K562 (cell line): ENCODE measurements around the gene NDUFA3. TPM values are rescaled to one million over a fixed set of nuclear protein-coding genes. Genes with fewer than 3 reads are reported as not detected.

Experiments used
- ATAC-seq: fragments of 200-7000 bp; cut with Tn5 transposase; 3 replicates; pipeline ENCODE4 v1.9.1; 2020; ENCODE audit warnings: moderate library complexity
- BruUV-seq: library from RNA; stranded (reverse); fragments of 400-500 nt; replicated peaks from 2 replicates; lab custom pipeline; 2021; lab: Mats Ljungman, UMichigan
- CTCF ChIA-PET: fragments of 300-600 bp; formaldehyde crosslinking; extraction: SDS; loops from one replicate; lab custom pipeline; 2021; ENCODE audit warnings: low intra/inter-chr PET ratio; lab: Yijun Ruan, JAX
- POLR2A ChIA-PET: fragments of 300-600, 350-650 bp; sonication (Branson Sonifier 250); formaldehyde crosslinking; extraction: SDS; loops from one replicate; lab custom pipeline; 2021; ENCODE audit warnings: antibody characterized with exemption, inconsistent platforms; lab: Yijun Ruan, JAX
- DNase-seq, 4 experiments: peaks; one replicate each; pipeline versions ENCODE4 v3.0.0 to v3.0.0-alpha.2; 2011 to 2018; ENCODE audit warnings: low spot score in 3 of 4, mixed read lengths in 3 of 4; ENCODE audit errors: extremely low read depth in 1 of 4
- FAIRE-seq: peaks from 2 replicates; lab custom pipeline; 2011; peaks lifted over from hg19 to GRCh38; lab: Jason Lieb, UNC
- H2AFZ ChIP-seq: 2 replicates; pipeline ENCODE4 v1.6.0; 2011; ENCODE audit warnings: low read depth, low read length, control low read depth, inconsistent platforms
- H3K27ac ChIP-seq: fragments of 200-600 bp; 3 replicates; pipeline ENCODE4 v1.8.0; 2011; ENCODE audit warnings: low read depth, mild to moderate bottlenecking, control low read depth, inconsistent platforms, low read length, moderate library complexity, mixed read lengths; ENCODE audit errors: extremely low read depth
- H3K27me3 ChIP-seq, 2 experiments: fragments of 300-600 bp in 1 of 2; 2 replicates in 1 of 2; 3 replicates in 1 of 2; pipeline versions ENCODE4 v1.6.0 to v1.8.0; 2011; ENCODE audit warnings: inconsistent platforms in 2 of 2, low read length in 2 of 2, mild to moderate bottlenecking in 1 of 2, mixed read lengths in 1 of 2, moderate library complexity in 1 of 2; ENCODE audit not compliant: control insufficient read depth in 2 of 2, insufficient read depth in 2 of 2
- H3K36me3 ChIP-seq: fragments of 300-600 bp; 3 replicates; pipeline ENCODE4 v1.8.0; 2011; ENCODE audit warnings: mild to moderate bottlenecking, low read length, inconsistent platforms; ENCODE audit not compliant: control insufficient read depth, insufficient read depth
- H3K4me1 ChIP-seq, 2 experiments: fragments of 200-600 bp in 1 of 2; replicated peaks in 1 of 2; 2 replicates in 1 of 2; 3 replicates in 1 of 2; pipeline versions ENCODE4 v1.5.1 to v1.8.0; 2011; ENCODE audit warnings: inconsistent platforms in 2 of 2, low read length in 2 of 2, mild to moderate bottlenecking in 1 of 2, mixed read lengths in 1 of 2, moderate library complexity in 1 of 2; ENCODE audit not compliant: control insufficient read depth in 2 of 2, insufficient read depth in 2 of 2
- H3K4me2 ChIP-seq: 2 replicates; pipeline ENCODE4 v1.6.1; 2011; ENCODE audit warnings: low read length, control low read depth, inconsistent platforms, mixed read lengths; ENCODE audit not compliant: insufficient read depth
- H3K4me3 ChIP-seq: fragments of 200-600 bp; sonication (generic), shearing (Covaris generic); 2 replicates; pipeline ENCODE4 v1.5.1; 2016; ENCODE audit warnings: control low read depth, inconsistent platforms
- H3K79me2 ChIP-seq: fragments of 200-600 bp; 3 replicates; pipeline ENCODE4 v1.8.0; 2011; ENCODE audit warnings: low read length, inconsistent platforms; ENCODE audit not compliant: control insufficient read depth, insufficient read depth
- H3K9ac ChIP-seq, 2 experiments: 2 replicates each; pipeline versions ENCODE4 v1.6.0 to v1.6.1; 2011; ENCODE audit warnings: low read depth in 2 of 2, low read length in 2 of 2, control low read depth in 1 of 2, inconsistent platforms in 1 of 2, mild to moderate bottlenecking in 1 of 2, mixed read lengths in 1 of 2; ENCODE audit not compliant: insufficient read depth in 1 of 2
- H3K9me1 ChIP-seq: one replicate; pipeline ENCODE4 v1.6.0; 2011; ENCODE audit warnings: inconsistent platforms, mild to moderate bottlenecking, low read length, moderate library complexity; ENCODE audit not compliant: control insufficient read depth, insufficient read depth
- H3K9me3 ChIP-seq: replicated peaks from 2 replicates; pipeline ENCODE4 v1.5.1; 2011; ENCODE audit warnings: low read depth, low read length, inconsistent platforms; ENCODE audit not compliant: control insufficient read depth, insufficient read depth
- H4K20me1 ChIP-seq: replicated peaks from 2 replicates; pipeline ENCODE4 v1.6.1; 2011; ENCODE audit warnings: low read length, inconsistent platforms, mixed read lengths; ENCODE audit not compliant: control insufficient read depth, insufficient read depth
- CXXC5 ChIP-seq: fragments of 250-450 bp; sonication (Bioruptor Pico); IDR thresholded peaks from 2 replicates; pipeline ENCODE4 v1.8.0; 2022; ENCODE audit warnings: inconsistent platforms, mild to moderate bottlenecking, moderate library complexity
- FOXP4 ChIP-seq: sonication (generic); formaldehyde crosslinking; IDR thresholded peaks from 2 replicates; pipeline ENCODE4 v1.8.0; 2022; ENCODE audit warnings: mild to moderate bottlenecking, missing genetic modification reagents, borderline replicate concordance
- MCM7 ChIP-seq, 2 experiments: fragments of 450-650 bp; IDR thresholded peaks; 2 replicates each; pipeline ENCODE4 v1.6.1; 2016 to 2018
- MECOM ChIP-seq: fragments of 250-450 bp; sonication (Bioruptor Pico); IDR thresholded peaks from 2 replicates; pipeline ENCODE4 v1.8.0; 2022; ENCODE audit warnings: inconsistent platforms
- MTA3 ChIP-seq: fragments of 450-650 bp; formaldehyde crosslinking; IDR thresholded peaks from 2 replicates; pipeline ENCODE4 v1.6.1; 2017; ENCODE audit warnings: mild to moderate bottlenecking, borderline replicate concordance
- NFIC ChIP-seq: fragments of 450-650 bp; IDR thresholded peaks from 2 replicates; pipeline ENCODE4 v1.6.1; 2017; ENCODE audit warnings: mild to moderate bottlenecking, inconsistent platforms
- PRMT5 ChIP-seq: sonication (generic); formaldehyde crosslinking; IDR thresholded peaks from 2 replicates; pipeline ENCODE4 v1.5.0; 2020; ENCODE audit warnings: missing genetic modification reagents
- PTBP1 ChIP-seq: fragments of 200-400 bp; formaldehyde crosslinking; IDR thresholded peaks from 2 replicates; pipeline ENCODE4 v1.6.1; 2017; ENCODE audit warnings: low read depth, low read length
- RBM15 ChIP-seq: fragments of 200-400 bp; formaldehyde crosslinking; IDR thresholded peaks from 2 replicates; pipeline ENCODE4 v1.6.1; 2018; ENCODE audit warnings: mild to moderate bottlenecking, low read length, moderate library complexity; ENCODE audit not compliant: insufficient read depth
- SMARCA5 ChIP-seq: fragments of 450-650 bp; IDR thresholded peaks from 2 replicates; pipeline ENCODE4 v1.6.1; 2016
- SP1 ChIP-seq: sonication (generic); formaldehyde crosslinking; IDR thresholded peaks from 2 replicates; pipeline ENCODE4 v1.8.1; 2022; ENCODE audit warnings: mild to moderate bottlenecking, missing genetic modification reagents
- TEAD4 ChIP-seq, 2 experiments: sonication (generic) in 1 of 2; formaldehyde crosslinking in 1 of 2; IDR thresholded peaks; 2 replicates each; pipeline versions ENCODE4 v1.6.1 to v1.8.0; 2012 to 2022; ENCODE audit warnings: borderline replicate concordance in 1 of 2, inconsistent platforms in 1 of 2, low read length in 1 of 2, mild to moderate bottlenecking in 1 of 2, missing genetic modification reagents in 1 of 2
- ZC3H11A ChIP-seq: IDR thresholded peaks from 2 replicates; pipeline ENCODE4 v1.6.1; 2012; ENCODE audit warnings: low read depth, low read length, improper control_type of control experiment
- WGBS: fragments of 100-300 bp; shearing (Covaris generic); methylation state at CpG from one replicate; pipeline ENCODE4 v1.1.6; 2016; ENCODE audit warnings: low coverage, mixed read lengths; ENCODE audit not compliant: insufficient coverage; ENCODE audit errors: missing lambda C conversion rate; 5-methylcytosine and 5-hydroxymethylcytosine counted together
- in situ Hi-C: fragments of 300-500 bp; cut with MboI; formaldehyde crosslinking; loops from 4 replicates; pipeline ENCODE4 v1.15.0; 2018; ENCODE audit warnings: inconsistent platforms, mixed read lengths
- intact Hi-C: fragments of 100-400 bp; cut with micrococcal nuclease; formaldehyde crosslinking; loops from 2 replicates; pipeline ENCODE4 v1.14.2; 2022
- polyA plus RNA-seq, 8 experiments: library from polyadenylated mRNA; depleted of rRNA in 4 of 8; stranded (reverse) in 5 of 8; unstranded in 3 of 8; fragments of >200 nt; fragmentation: Nextera tagmentation in 2 of 8; fragmentation: Illumina TruSeq in 1 of 8; extraction: Ambion mirVana in 2 of 8; extraction: Trizol in 1 of 8; gene quantifications; 2 replicates each; pipeline versions ENCODE4 v1.2.1 to v1.2.3, GENCODE V29; 2011 to 2014; ENCODE audit warnings: inconsistent platforms in 1 of 8, missing spikeins in 1 of 8
- total RNA-seq, 7 experiments: library from RNA; depleted of rRNA in 6 of 7; stranded (reverse); fragments of >200 nt in 6 of 7; fragmentation: Illumina TruSeq in 2 of 7; extraction: Trizol in 2 of 7; gene quantifications; 2 replicates each; pipeline versions ENCODE4 v1.2.1 to v1.2.3, GENCODE V29; 2011 to 2021; ENCODE audit warnings: low replicate concordance in 1 of 7

Gene NDUFA3
- total and polyA plus RNA-seq, 9 of the 15 experiments (the other 6 are each of a cell fraction or from before 2014, with no cell fraction given) = 39.2 to 279 (median 138) TPM

- Histone ChIP-seq H2AFZ (no peak overlapping the region), H3K27ac (no peak overlapping the region), H3K36me3 (no peaks in the 10 kb centered on the region)
- ATAC-seq = no peak
- in situ Hi-C loops = no loop called here
- BruUV-seq = no TSS peak
- TF ChIP-seq SP1 (no peak), NFIC (0 out of 2 replicates have a peak, but pooled peaks have one; percentile 6)
- TF ChIP-seq, all 486 proteins: peak for 1
- 2% methylated on average over 9 of the region's 9 CpGs for WGBS
- H3K4me1 ChIP-seq = no peaks in the 10 kb centered on the region
- H3K79me2 ChIP-seq = no peaks in the 10 kb centered on the region
- intact Hi-C loops = no loop called here
- DNase-seq (peak in 2 of 4 experiments; percentile 1 to 2), FAIRE-seq (no peak)
- no peaks in the 10 kb centered on the region for H3K9me1 ChIP-seq
- peaks cover 5 to 48% of the 10 kb centered on the region in 2 experiments; a peak in 3 of 5 replicates for H3K27me3 ChIP-seq
- ChIA-PET POLR2A (no interaction called here), CTCF (no interaction called here)
- H4K20me1 ChIP-seq = no peaks in the 10 kb centered on the region
- no peaks in the 10 kb centered on the region for H3K9me3 ChIP-seq
- H3K4me3 ChIP-seq = no peak overlapping the region
- H3K4me2 ChIP-seq = no peak overlapping the region
- H3K9ac ChIP-seq = no peak overlapping the region
Measured at GRCh38 chr19:54074851-54075250, 27.8 kb upstream of the NDUFA3 start.

DNA sequence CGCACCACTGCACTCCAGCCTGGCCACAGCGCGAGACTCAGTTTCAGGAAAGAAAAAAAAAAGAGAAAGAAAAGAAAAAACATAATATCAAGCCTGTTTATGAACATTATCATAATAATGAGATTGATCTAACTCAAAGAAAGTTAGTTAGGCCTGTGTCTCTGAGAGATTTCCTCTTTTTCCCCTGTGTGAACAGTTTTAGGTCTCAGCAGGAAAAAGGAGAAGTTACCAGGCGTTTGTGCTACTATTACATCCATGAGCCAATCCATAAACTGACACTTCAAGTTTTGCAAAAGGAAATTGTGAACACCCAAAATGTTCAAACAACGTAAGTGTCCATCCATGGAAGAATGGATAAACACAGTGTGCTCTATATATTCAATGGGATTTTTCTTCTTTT lies 25.3 kb upstream of the NDUFA3 start:
- H3K9me3 ChIP-seq = peaks cover 5% of the 10 kb centered on the region
- ATAC-seq (no peak), FAIRE-seq (no peak), DNase-seq (peak in 3 of 4 experiments; percentile 1)
- no peaks in the 10 kb centered on the region for H4K20me1 ChIP-seq
- no peaks in the 10 kb centered on the region for H3K9me1 ChIP-seq
- H3K9ac ChIP-seq = no peak overlapping the region
- BruUV-seq = no TSS peak
- H3K27ac ChIP-seq = no peak overlapping the region
- no peak overlapping the region for H3K4me2 ChIP-seq
- no peak overlapping the region for H2AFZ ChIP-seq
- H3K79me2 ChIP-seq = no peaks in the 10 kb centered on the region
- POLR2A ChIA-PET = interaction anchor here (1.7 kb wide), 1 partner anchor 9 kb away, joined by 4 read pairs; no protein-coding TSS in a partner anchor
- peaks cover 9 to 41% of the 10 kb centered on the region in 2 experiments; a peak in 3 of 5 replicates for H3K27me3 ChIP-seq
- no peaks in the 10 kb centered on the region for H3K36me3 ChIP-seq
- no peaks in the 10 kb centered on the region for H3K4me1 ChIP-seq
- in situ Hi-C loops (no loop called here), intact Hi-C loops (no loop called here)
- CTCF ChIA-PET = no interaction called here
- WGBS = 11% methylated on average over 4 of the region's 5 CpGs
- H3K4me3 ChIP-seq = no peak overlapping the region
- TF ChIP-seq RBM15 (no peak), PRMT5 (CRISPR knock-in tag) (no peak), MECOM (CRISPR knock-in tag) (no peak), MCM7 (IDR thresholded peaks at IDR 0.05) (no peak), CXXC5 (CRISPR knock-in tag) (no peak), MTA3 (no peak), SMARCA5 (no peak), PTBP1 (no peak), ZC3H11A (no peak), FOXP4 (no peak), TEAD4 (IDR thresholded peaks at IDR 0.05; ENCODE audit: low read length) (no peak), TEAD4 (CRISPR knock-in tag; IDR thresholded peaks at IDR 0.05; ENCODE audit: borderline replicate concordance) (no peak)
